H1 (cell line): ENCODE results near the gene RABEPK. TPM values are rescaled to one million over a fixed set of nuclear protein-coding genes. Genes with fewer than 3 reads are reported as not detected.

Experiments used
- ASH2L ChIP-seq: fragments of 200-600, 300-600 bp; sonication (generic); IDR thresholded peaks from one replicate; pipeline ENCODE4 v1.7.1; 2017; ENCODE audit warnings: low read length
- BACH1 ChIP-seq: IDR thresholded peaks from 2 replicates; pipeline ENCODE4 v1.6.1; 2012; ENCODE audit warnings: low read length, improper control_type of control experiment
- BCL11A ChIP-seq, 2 experiments: IDR thresholded peaks; one replicate each; pipeline ENCODE4 v1.6.1; 2011; ENCODE audit warnings: low read depth in 2 of 2, low read length in 2 of 2, mild to moderate bottlenecking in 2 of 2
- BRCA1 ChIP-seq: IDR thresholded peaks from 2 replicates; pipeline ENCODE4 v1.6.1; 2012; ENCODE audit warnings: low read depth, low read length, improper control_type of control experiment
- CHD2 ChIP-seq: IDR thresholded peaks from 2 replicates; pipeline ENCODE4 v1.6.1; 2012; ENCODE audit warnings: low read length, improper control_type of control experiment
- CTCF ChIP-seq, 3 experiments: IDR thresholded peaks; 1 replicate in 2 of 3; 2 replicates in 1 of 3; pipeline versions ENCODE4 v1.5.1 to v1.6.1; 2011; ENCODE audit warnings: low read length in 3 of 3, mild to moderate bottlenecking in 3 of 3, inconsistent platforms in 2 of 3, low read depth in 1 of 3, moderate library complexity in 1 of 3; ENCODE audit not compliant: insufficient read depth in 1 of 3; ENCODE audit errors: control extremely low read depth in 1 of 3
- E2F6 ChIP-seq: IDR thresholded peaks from 2 replicates; pipeline ENCODE4 v1.6.1; 2012; ENCODE audit warnings: inconsistent platforms
- EP300 ChIP-seq, 2 experiments: IDR thresholded peaks; 1 replicate in 1 of 2; 2 replicates in 1 of 2; pipeline ENCODE4 v1.6.1; 2011 to 2012; ENCODE audit warnings: low read depth in 2 of 2, low read length in 2 of 2, mild to moderate bottlenecking in 2 of 2, borderline replicate concordance in 1 of 2, inconsistent platforms in 1 of 2, moderate library complexity in 1 of 2
- GTF2F1 ChIP-seq: IDR thresholded peaks from 2 replicates; pipeline ENCODE4 v1.6.1; 2012; ENCODE audit warnings: low read depth, low read length, improper control_type of control experiment, borderline replicate concordance
- HDAC2 ChIP-seq, 2 experiments: fragments of 300-600 bp in 1 of 2; sonication (generic) in 1 of 2; IDR thresholded peaks; 2 replicates each; pipeline ENCODE4 v1.6.1; 2011 to 2012; ENCODE audit warnings: low read depth in 2 of 2, low read length in 2 of 2, mild to moderate bottlenecking in 2 of 2, moderate library complexity in 2 of 2, borderline replicate concordance in 1 of 2, inconsistent platforms in 1 of 2
- MAFK ChIP-seq: IDR thresholded peaks from 2 replicates; pipeline ENCODE4 v1.6.1; 2012; ENCODE audit warnings: low read depth, mild to moderate bottlenecking, improper control_type of control experiment, low read length
- PHF8 ChIP-seq: fragments of 200-600 bp; sonication (generic); conservative IDR thresholded peaks from 2 replicates; pipeline ENCODE4 v1.7.1; 2012; ENCODE audit warnings: low read depth, mild to moderate bottlenecking, inconsistent platforms, low read length, moderate library complexity
- POLR2AphosphoS5 ChIP-seq: IDR thresholded peaks from 2 replicates; pipeline ENCODE4 v1.6.1; 2011; ENCODE audit warnings: low read depth, low read length
- RAD21 ChIP-seq, 2 experiments: IDR thresholded peaks in 1 of 2; conservative IDR thresholded peaks in 1 of 2; 2 replicates each; pipeline ENCODE4 v1.6.1; 2011; ENCODE audit warnings: low read depth in 2 of 2, low read length in 2 of 2, improper control_type of control experiment in 1 of 2, inconsistent platforms in 1 of 2, mild to moderate bottlenecking in 1 of 2, moderate library complexity in 1 of 2
- RNF2 ChIP-seq: fragments of 200-900, 300-1000 bp; sonication (generic); IDR thresholded peaks from 2 replicates; pipeline ENCODE4 v1.7.1; 2016; ENCODE audit warnings: borderline replicate concordance, low read depth, mild to moderate bottlenecking, antibody characterized with exemption, low read length; ENCODE audit not compliant: poor library complexity, severe bottlenecking; ENCODE audit errors: missing control alignments
- SIN3A ChIP-seq, 2 experiments: IDR thresholded peaks in 1 of 2; conservative IDR thresholded peaks in 1 of 2; 2 replicates each; pipeline ENCODE4 v1.6.1; 2011 to 2012; ENCODE audit warnings: low read length in 2 of 2, improper control_type of control experiment in 1 of 2, low read depth in 1 of 2, mild to moderate bottlenecking in 1 of 2
- SIRT6 ChIP-seq: IDR thresholded peaks from one replicate; pipeline ENCODE4 v1.7.1; 2012; ENCODE audit warnings: low read length, inconsistent platforms
- SP2 ChIP-seq: IDR thresholded peaks from 2 replicates; pipeline ENCODE4 v1.6.1; 2012; ENCODE audit warnings: mild to moderate bottlenecking, low read length, inconsistent platforms
- polyA plus RNA-seq, 7 experiments: library from polyadenylated mRNA; depleted of rRNA in 3 of 7; stranded (reverse) in 5 of 7; unstranded in 2 of 7; fragments of >200 nt in 5 of 7; fragments of 200-250 nt in 2 of 7; gene quantifications; 1 replicate in 5 of 7; 2 replicates in 1 of 7; 4 replicates in 1 of 7; pipeline versions ENCODE4 v1.2.1 to v1.2.3, GENCODE V29; 2011 to 2013; ENCODE audit warnings: missing spikeins in 2 of 7, mixed read lengths in 2 of 7
- total RNA-seq: library from RNA; stranded (reverse); fragmentation: NEBNext Ultra II Directional; extraction: Animal tissue kit (Norgen Biotek cat#: 25700); gene quantifications from 2 replicates; pipeline ENCODE4 v1.2.1, GENCODE V29; 2021

The RABEPK gene
- total and polyA plus RNA-seq, 2 of the 8 experiments (the other 6 are each of a cell fraction or from before 2014, with no cell fraction given), result 26.3 to 34.3 TPM

GRCh38 chr9:125241000-125241862 is 40.9 kb downstream of the RABEPK start, which contains the start of gene HSPA5 (continued):
- TF ChIP-seq SIRT6 (no peak), CHD2 (peak; percentile 89), CTCF (IDR thresholded peaks at IDR 0.05; ENCODE audit: control extremely low read depth in 1 of 3, insufficient read depth in 1 of 3, low read depth in 1 of 3, low read length in 3 of 3) (peak in 2 of 3 experiments; percentile 7 to 11; a peak in 2 of 4 replicates), POLR2AphosphoS5 (peak; percentile 100), MAFK (no peak), BRCA1 (0 out of 2 replicates have a peak, but pooled peaks have one; percentile 4), ASH2L (peak; percentile 77), HDAC2 (IDR thresholded peaks at IDR 0.05; ENCODE audit: borderline replicate concordance in 1 of 2, low read depth in 2 of 2, low read length in 2 of 2) (0 out of 4 replicates have a peak, but pooled peaks of 1 of the 2 experiments have one; percentile 34), GTF2F1 (peak; percentile 89), RAD21 (IDR thresholded peaks at IDR 0.05 in 1 of 2, conservative IDR thresholded peaks at IDR 0.05 in 1 of 2; ENCODE audit: low read depth in 2 of 2, low read length in 2 of 2) (peak in 1 of 2 experiments; percentile 2; a peak in 1 of 4 replicates), SIN3A (conservative IDR thresholded peaks at IDR 0.05 in 1 of 2, IDR thresholded peaks at IDR 0.05 in 1 of 2; ENCODE audit: low read depth in 1 of 2, low read length in 2 of 2) (peak; percentile 55 to 89; a peak in 2 of 4 replicates), EP300 (IDR thresholded peaks at IDR 0.05; ENCODE audit: borderline replicate concordance in 1 of 2, low read depth in 2 of 2, low read length in 2 of 2) (no peak), PHF8 (peak; percentile 82), BCL11A (IDR thresholded peaks at IDR 0.05; ENCODE audit: low read depth in 2 of 2, low read length in 2 of 2) (no peak), BACH1 (no peak), E2F6 (no peak), RNF2 (no peak), SP2 (peak; percentile 87)
